Uterus (tissue), 4 donors: Measurements from ENCODE around the gene PLXNB1. TPM values are rescaled to one million over a fixed set of nuclear protein-coding genes. Genes with fewer than 3 reads are reported as not detected.

Experiments used
- DNase-seq, 2 donors: peaks; one replicate each; pipeline ENCODE4 v3.0.0-alpha.2; 2019 to 2020
- H3K27ac ChIP-seq, 2 donors: fragments of 200-600 bp; sonication (generic); 1 replicate in 1 of 2; 2 replicates in 1 of 2; pipeline ENCODE4 v1.5.1; 2016 to 2018
- H3K27me3 ChIP-seq, 2 donors: fragments of 200-600 bp; sonication (generic); one replicate each; pipeline ENCODE4 v1.5.1; 2018 to 2019; ENCODE audit warnings: control low read depth in 1 of 2
- H3K36me3 ChIP-seq, 2 donors: fragments of 200-600 bp; sonication (generic); one replicate each; pipeline ENCODE4 v1.5.1; 2019; ENCODE audit warnings: control low read depth in 1 of 2
- H3K4me1 ChIP-seq, 2 donors: fragments of 200-600 bp; sonication (generic); one replicate each; pipeline ENCODE4 v1.5.1; 2018 to 2019; ENCODE audit warnings: control low read depth in 1 of 2
- H3K4me3 ChIP-seq, 2 donors: fragments of 200-600 bp; sonication (generic); 1 replicate in 1 of 2; 2 replicates in 1 of 2; pipeline ENCODE4 v1.5.1; 2018 to 2019; ENCODE audit warnings: mild to moderate bottlenecking in 1 of 2
- H3K9me3 ChIP-seq, 2 donors: fragments of 200-600 bp; sonication (generic); one replicate each; pipeline ENCODE4 v1.5.1; 2019; ENCODE audit warnings: control low read depth in 1 of 2
- POLR2A ChIP-seq, 2 donors: fragments of 450-650 bp; IDR thresholded peaks; one replicate each; pipeline ENCODE4 v1.6.1; 2016; ENCODE audit warnings: antibody characterized with exemption in 2 of 2, mild to moderate bottlenecking in 1 of 2, moderate library complexity in 1 of 2
- intact Hi-C: fragments of 100-400 bp; cut with DNase I; formaldehyde crosslinking; loops from one replicate; pipeline ENCODE4 v1.15.1; 2023; ENCODE audit warnings: low total_unique reads
- total RNA-seq, 4 donors: library from RNA; depleted of rRNA in 3 of 4; stranded (reverse); fragments of >200 nt in 3 of 4; gene quantifications; one replicate each; pipeline versions ENCODE4 v1.1.0 to v1.2.4, GENCODE V29; 2014 to 2023
- TF ChIP-seq, protein P1 (sequence below), 4 experiments: fragments of 200-600 bp in 2 of 4; fragments of 450-650 bp in 2 of 4; sonication (generic) in 2 of 4; IDR thresholded peaks; one replicate each; pipeline ENCODE4 v1.5.1; 2016 to 2019; ENCODE audit warnings: antibody characterized with exemption in 4 of 4, mild to moderate bottlenecking in 2 of 4, moderate library complexity in 1 of 4
- donor health status: DM: yes; HTN: yes; CAD: no.

PLXNB1 gene
- total RNA-seq, 4 donors from 2014 or later = 23.5 to 133 (median 60.9) TPM

DNA sequence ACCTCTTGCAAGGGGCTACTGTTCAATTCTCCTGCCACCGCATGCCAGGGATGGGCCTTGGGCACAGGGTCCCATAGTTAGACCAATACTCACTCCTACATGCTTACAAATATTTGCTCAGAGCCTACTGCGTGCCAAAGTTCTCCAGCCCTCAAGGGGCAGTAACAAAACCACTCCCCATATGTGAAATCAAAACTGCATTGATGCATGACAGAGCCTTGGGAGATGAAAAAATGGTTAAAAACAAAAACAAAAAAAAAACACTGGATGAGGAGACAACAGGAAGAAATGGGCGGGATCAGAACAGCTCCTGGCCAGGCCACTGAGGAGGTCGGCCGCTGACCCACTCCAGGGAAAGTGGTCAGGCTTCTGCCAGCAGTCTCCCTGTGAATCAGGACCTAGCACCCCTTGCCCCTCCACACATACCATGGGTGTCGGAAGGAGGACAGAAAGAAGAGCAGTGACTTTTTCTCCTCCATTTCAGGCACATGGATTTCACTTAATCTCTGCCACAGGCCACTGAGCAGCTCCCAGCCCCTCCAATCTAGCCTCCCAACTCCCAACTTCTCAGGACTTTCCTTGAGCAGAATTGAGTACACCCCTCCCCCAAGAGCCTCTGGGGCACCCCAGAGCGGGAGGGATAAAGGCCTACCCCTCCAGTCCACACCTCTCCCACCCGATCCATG lies 2.8 kb downstream of the PLXNB1 start:
- TF ChIP-seq, protein P1, sequence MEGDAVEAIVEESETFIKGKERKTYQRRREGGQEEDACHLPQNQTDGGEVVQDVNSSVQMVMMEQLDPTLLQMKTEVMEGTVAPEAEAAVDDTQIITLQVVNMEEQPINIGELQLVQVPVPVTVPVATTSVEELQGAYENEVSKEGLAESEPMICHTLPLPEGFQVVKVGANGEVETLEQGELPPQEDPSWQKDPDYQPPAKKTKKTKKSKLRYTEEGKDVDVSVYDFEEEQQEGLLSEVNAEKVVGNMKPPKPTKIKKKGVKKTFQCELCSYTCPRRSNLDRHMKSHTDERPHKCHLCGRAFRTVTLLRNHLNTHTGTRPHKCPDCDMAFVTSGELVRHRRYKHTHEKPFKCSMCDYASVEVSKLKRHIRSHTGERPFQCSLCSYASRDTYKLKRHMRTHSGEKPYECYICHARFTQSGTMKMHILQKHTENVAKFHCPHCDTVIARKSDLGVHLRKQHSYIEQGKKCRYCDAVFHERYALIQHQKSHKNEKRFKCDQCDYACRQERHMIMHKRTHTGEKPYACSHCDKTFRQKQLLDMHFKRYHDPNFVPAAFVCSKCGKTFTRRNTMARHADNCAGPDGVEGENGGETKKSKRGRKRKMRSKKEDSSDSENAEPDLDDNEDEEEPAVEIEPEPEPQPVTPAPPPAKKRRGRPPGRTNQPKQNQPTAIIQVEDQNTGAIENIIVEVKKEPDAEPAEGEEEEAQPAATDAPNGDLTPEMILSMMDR (IDR thresholded peaks at IDR 0.05) = no peak
- TF ChIP-seq POLR2A (IDR thresholded peaks at IDR 0.05) = no peak
- H3K4me1 ChIP-seq = peaks cover 11 to 24% of the 10 kb centered on the region in 2 donors

DNA sequence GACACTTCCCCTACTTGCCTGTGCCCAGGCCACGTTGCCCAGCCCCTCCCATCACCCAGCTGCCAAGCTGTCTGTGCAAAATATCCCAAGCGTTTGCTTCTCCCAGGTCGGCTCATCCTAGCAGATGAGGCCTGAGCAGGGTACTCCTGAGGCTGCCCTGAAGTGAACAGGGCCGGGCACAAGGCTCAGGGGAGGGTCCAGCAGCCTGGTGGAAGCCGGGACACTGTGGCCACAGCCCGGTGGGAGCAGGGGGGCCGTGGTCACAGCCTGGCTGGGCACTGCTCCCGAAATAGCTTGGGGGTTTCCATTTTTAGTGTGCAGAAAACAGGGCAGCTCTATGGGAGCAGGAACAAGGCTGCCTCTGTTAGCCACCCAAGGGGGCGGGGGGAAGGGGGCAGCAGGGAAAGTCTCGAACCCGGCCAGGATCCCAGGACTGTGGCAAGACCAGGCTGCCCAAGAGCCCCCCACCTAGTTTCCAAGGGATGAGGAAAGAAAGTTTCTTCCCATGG lies 3.4 kb downstream of the PLXNB1 start:
- Histone ChIP-seq H3K4me1 (peaks cover 11 to 24% of the 10 kb centered on the region in 2 donors), H3K9me3 (no peaks in the 10 kb centered on the region), H3K27me3 (no peaks in the 10 kb centered on the region), H3K27ac (peak overlapping the region; percentile 91 to 97), H3K36me3 (no peaks in the 10 kb centered on the region), H3K4me3 (peak overlapping the region in 1 of 2 donors; percentile 9)
- TF ChIP-seq, protein P1 (IDR thresholded peaks at IDR 0.05) = no peak
- no peak for TF ChIP-seq POLR2A (IDR thresholded peaks at IDR 0.05)
- DNase-seq = no peak
- intact Hi-C loops = no loop called here

More for the DNA sequence above, 2.8 kb downstream of the PLXNB1 start:
- intact Hi-C loops = no loop called here
- Histone ChIP-seq H3K36me3 (no peaks in the 10 kb centered on the region), H3K4me3 (peak overlapping the region; percentile 61 to 62), H3K9me3 (no peaks in the 10 kb centered on the region), H3K27ac (peak overlapping the region; percentile 91 to 97), H3K27me3 (no peaks in the 10 kb centered on the region)
- no peak for DNase-seq

DNA sequence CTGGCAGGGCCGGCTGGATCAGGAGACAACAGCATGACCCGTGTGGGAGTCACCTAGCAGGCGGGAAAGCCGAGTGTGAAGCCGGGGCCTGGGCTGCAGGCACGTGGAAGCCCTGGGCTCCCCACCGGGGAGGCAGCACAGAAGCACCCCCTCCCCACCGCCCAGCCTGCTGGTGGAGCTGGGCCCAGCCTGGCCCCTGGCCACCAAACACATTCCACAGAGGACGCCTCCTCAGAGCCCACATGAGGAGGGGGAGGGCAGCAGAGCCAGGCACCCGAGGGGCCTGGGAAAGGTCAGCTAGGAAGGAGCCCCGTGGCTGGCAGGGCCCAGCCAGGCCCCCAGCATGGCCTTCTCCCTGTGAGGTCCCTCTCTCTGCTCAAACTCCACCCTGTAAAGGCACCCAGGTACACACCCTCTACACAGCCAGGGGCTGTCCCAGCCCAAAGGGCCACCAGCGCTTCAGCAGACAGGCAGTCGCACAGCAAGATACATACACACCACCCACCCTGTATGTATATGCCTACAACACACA lies 4.5 kb downstream of the PLXNB1 start:
- intact Hi-C loops = no loop called here
- no peaks in the 10 kb centered on the region for H3K9me3 ChIP-seq
- H3K27me3 ChIP-seq = no peaks in the 10 kb centered on the region
- H3K4me1 ChIP-seq = peaks cover 11 to 22% of the 10 kb centered on the region in 2 donors
- no peak overlapping the region for H3K4me3 ChIP-seq
- no peaks in the 10 kb centered on the region for H3K36me3 ChIP-seq
- DNase-seq = peak; percentile 50 to 65
- no peak for TF ChIP-seq POLR2A (IDR thresholded peaks at IDR 0.05)
- TF ChIP-seq, protein P1 (IDR thresholded peaks at IDR 0.05) = no peak
- peak overlapping the region; percentile 91 to 97 for H3K27ac ChIP-seq

DNA sequence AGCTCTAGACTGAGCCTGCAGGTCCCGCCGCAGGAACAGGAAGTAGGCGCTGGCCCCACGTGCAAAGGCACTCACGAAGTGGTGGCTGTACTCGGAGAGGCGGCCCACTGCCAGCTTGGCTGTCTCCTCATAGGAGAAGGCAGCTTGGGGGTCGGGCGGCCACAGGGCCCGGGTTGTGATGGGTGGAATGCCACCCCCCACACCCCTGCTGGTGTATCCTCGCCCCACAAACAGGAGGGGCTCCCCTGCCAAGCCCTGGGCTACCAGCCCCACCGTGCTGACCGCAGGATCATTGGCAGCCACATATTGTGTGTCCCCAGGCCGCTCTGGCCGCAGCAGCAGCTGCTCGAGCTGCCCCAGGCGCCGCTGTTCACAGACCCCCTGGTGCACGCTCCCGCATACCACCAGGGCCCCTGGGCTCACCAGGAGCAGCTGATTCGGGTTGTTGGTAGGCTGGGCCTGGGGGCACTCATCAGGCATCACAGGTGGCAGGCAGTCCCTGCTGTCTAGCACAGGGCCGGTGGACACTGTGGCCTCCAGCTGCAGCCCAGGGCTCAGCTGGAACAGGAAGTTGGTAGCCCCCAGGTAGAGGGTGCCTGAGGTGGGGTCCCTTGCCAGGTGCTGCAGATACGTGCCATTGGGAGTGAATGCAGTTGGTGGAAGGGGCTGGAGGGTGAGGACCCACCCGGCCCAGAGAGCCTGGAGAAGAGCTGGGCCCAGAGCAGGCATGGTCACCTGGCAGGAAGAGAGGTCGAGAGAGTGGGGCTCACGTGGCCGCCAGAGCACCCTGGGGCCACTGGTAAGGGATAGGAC lies 5.8 kb downstream of the PLXNB1 start:
- Histone ChIP-seq H3K9me3 (no peaks in the 10 kb centered on the region), H3K27me3 (no peaks in the 10 kb centered on the region), H3K36me3 (no peaks in the 10 kb centered on the region), H3K4me3 (no peak overlapping the region), H3K27ac (peak overlapping the region; percentile 91 to 97), H3K4me1 (peaks cover 11 to 19% of the 10 kb centered on the region in 2 donors)
- intact Hi-C loops = no loop called here
- TF ChIP-seq, protein P1 (IDR thresholded peaks at IDR 0.05) = no peak
- no peak for TF ChIP-seq POLR2A (IDR thresholded peaks at IDR 0.05)
- no peak for DNase-seq
